Peyer's patch (tissue), 4 donors: ENCODE measurements around the gene SIGLEC10.

Experiments
- POLR2A ChIP-seq, 2 donors: fragments of 450-650 bp; IDR thresholded peaks; one replicate each; pipeline ENCODE4 v1.5.1; 2017; ENCODE audit warnings: antibody characterized with exemption in 2 of 2, mild to moderate bottlenecking in 2 of 2, moderate library complexity in 2 of 2
- TF ChIP-seq, protein P1 (sequence below), 6 experiments: fragments of 450-650 bp in 4 of 6; fragments of 200-600 bp in 2 of 6; sonication (generic) in 1 of 6; IDR thresholded peaks; one replicate each; pipeline ENCODE4 v1.5.1; 2017 to 2019; ENCODE audit warnings: antibody characterized with exemption in 6 of 6, mild to moderate bottlenecking in 3 of 6, moderate library complexity in 1 of 6

DNA sequence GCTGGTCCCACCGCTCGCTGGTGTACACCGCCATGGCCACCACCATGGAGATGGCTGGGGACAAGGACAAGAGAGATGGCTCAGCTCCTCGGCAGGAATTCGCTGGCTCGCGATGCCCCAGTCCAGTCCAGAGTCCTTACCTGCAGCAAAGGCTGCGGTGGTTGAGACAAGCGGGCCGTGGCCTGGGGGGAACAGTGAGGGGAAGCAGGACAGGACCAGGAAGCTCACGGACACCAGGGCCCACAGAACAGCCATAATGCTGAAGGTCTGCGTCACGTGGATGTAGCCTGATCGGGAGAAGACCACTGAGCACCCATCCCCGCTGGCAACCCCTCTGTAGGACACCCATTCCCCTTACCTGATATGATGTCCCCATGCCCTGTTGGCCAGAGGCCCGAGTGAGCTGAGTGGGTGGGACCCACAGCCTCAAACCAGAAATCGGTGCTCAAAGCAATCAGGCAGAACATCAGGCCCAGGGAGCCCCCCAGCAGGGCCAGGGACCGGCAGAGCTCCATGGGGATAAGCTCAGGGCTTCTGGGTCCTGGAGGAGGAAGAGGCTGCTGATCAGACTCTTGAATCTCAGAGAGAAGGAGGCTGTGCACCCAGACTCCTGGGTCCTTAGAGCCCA, 45.3 kb downstream of the SIGLEC10 start:
- TF ChIP-seq, protein P1, sequence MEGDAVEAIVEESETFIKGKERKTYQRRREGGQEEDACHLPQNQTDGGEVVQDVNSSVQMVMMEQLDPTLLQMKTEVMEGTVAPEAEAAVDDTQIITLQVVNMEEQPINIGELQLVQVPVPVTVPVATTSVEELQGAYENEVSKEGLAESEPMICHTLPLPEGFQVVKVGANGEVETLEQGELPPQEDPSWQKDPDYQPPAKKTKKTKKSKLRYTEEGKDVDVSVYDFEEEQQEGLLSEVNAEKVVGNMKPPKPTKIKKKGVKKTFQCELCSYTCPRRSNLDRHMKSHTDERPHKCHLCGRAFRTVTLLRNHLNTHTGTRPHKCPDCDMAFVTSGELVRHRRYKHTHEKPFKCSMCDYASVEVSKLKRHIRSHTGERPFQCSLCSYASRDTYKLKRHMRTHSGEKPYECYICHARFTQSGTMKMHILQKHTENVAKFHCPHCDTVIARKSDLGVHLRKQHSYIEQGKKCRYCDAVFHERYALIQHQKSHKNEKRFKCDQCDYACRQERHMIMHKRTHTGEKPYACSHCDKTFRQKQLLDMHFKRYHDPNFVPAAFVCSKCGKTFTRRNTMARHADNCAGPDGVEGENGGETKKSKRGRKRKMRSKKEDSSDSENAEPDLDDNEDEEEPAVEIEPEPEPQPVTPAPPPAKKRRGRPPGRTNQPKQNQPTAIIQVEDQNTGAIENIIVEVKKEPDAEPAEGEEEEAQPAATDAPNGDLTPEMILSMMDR (IDR thresholded peaks at IDR 0.05): no peak
- no peak for TF ChIP-seq POLR2A (IDR thresholded peaks at IDR 0.05)
